IPS-11a (cell line): ENCODE results near the gene KRTAP5-11.
"Not testable (repeated sequence)": the region's sequence is repeated elsewhere in the genome, so short reads cannot be mapped to it uniquely, and the experiment has no call there.

Experiments used
- H3K4me3 ChIP-seq: one replicate; pipeline ENCODE4 v1.5.1; 2013; ENCODE audit warnings: low read depth, low read length, control low read depth

KRTAP5-11 gene

DNA sequence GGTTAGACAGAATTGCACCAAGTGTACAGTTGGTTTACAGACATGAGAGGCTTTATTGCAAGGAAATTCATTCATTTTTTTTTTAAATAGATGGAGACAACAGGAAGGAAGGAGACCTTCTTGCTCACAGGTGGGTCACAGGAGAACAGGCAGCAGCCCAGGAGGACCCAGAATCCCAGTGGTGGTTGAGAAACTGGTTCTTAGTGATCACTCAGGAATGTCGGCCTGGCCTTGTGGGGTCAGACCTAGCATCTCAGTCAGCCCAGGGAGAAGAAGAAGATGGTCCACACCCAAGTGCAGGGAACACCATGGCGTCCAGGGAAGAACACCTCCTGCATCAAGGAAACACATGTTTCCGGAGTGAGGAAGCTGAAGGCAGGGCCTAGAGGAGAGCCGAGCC lies 849 bp downstream of the KRTAP5-11 start:
- H3K4me3 ChIP-seq, result no peak overlapping the region

DNA sequence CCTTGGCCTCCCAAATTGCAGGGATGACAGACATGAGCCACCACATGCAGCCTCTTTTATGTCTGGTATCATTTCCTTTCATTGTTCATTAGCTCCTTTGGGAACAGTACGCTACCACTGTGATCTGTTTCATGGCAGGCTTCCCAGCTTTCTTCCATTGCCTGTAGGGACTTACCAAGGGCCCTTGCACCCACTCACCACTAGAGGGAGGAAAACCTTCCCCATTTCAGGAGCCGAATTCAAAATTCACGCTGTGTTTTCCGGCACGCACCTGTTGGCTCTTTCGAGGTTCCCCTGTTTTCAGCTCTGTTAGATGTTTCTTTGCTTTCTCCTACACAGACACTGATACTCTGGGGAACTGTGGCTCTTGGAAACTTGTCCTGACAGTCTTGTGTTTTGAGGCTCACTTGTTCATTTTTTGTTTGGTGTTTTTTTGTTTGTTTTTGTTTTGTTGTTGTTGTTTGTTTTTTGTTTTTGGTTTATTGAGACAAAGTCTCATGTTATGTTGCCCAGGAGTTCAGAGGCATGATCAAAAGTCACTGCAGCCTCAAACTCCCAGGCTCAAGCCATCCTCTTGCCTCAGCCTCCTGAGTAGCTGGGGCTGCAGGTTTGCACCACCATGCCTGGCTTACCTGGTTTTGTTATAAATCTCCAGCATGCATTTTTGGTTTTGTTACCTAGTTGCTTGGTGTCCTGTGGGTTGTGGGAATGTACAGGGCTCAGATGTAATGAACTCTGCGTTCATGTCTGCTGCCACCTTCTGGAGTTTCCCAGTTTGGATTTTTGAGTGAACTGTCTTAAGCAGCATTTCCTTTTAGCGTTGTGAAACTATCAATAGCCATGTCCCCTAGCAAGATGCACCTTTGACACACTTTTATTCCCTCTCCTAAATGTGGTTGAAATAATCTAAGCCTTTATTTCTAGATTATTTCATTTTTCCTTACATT lies 2.3 kb downstream of the KRTAP5-11 start:
- no peak overlapping the region for H3K4me3 ChIP-seq

DNA sequence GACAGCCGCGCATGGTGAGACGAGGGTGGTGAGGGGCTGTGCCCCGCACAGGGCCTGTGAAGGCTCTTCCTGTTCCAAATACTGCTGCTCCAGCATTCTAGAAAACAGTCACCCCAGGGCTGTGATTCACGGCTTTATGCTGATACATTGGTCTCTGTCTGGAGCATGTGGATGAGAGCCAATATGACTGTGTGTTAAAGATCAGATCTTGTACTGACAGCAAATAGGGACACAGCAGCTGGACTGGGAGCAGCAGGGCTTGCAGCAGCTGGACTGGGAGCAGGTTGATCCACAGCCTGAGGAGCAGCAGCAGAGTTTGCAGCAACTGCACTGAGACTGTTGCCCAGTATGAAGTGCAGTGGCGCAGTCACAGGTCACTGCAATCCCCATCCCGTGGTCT lies 3.2 kb downstream of the KRTAP5-11 start:
- not testable (repeated sequence) for H3K4me3 ChIP-seq

DNA sequence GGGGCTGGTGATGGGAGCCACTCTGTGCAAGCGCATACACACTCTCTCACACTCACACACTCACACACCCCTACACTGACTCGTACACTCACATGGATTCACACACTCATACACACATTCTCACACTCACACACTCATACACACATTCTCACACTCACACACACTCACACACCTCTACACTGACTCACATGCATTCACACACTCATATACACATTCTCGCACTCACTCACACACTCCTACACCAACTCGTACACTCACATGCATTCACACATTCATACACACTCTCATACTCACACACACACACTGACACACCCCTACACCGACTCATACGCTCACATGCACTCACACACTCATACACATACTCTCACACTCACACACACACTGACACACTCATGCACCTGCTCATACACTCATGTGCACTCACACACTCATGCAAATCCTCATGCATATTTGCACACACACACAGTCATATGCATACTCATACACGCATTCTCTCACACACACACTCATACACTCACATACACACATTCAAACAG lies 5.1 kb downstream of the KRTAP5-11 start:
- H3K4me3 ChIP-seq, result no peak overlapping the region

DNA sequence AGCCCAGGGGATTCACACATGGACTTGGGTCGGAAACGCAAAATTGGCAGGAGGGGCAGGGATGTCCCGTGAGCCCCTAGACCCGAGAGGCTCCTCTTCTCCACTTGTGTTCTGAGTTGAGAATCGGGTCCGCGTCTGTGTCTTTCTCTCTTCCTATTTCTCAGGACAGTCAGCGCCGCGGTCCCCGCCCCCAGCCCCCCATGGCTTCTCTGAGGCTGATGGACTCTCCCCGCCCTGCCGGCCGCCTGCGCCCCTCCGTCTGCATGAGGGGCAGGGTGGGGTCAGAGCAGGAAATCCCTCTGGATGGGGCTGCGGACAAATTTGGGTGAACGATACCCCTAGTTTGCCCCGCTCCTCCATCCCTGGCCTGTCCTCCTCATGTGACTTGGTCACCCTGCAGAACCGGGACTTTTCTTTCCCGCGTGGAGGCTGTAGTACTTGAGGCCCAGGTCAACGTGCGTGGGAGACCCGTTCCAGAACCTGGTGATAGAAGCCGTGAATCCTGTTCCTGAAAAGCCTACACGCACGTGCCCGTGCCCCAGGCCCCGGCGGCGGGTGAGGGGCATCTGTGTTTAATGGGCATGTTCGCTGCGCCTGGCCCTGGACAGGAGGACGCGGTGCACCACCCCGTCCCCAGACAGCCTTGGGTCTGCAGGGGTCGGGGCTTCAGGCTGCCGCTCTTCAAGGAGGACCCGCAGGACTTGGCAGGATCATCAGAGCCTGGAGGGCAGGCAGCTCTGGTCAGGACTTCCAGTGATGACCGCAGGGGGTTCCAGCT lies 5.8 kb downstream of the KRTAP5-11 start:
- not testable (repeated sequence) for H3K4me3 ChIP-seq

DNA sequence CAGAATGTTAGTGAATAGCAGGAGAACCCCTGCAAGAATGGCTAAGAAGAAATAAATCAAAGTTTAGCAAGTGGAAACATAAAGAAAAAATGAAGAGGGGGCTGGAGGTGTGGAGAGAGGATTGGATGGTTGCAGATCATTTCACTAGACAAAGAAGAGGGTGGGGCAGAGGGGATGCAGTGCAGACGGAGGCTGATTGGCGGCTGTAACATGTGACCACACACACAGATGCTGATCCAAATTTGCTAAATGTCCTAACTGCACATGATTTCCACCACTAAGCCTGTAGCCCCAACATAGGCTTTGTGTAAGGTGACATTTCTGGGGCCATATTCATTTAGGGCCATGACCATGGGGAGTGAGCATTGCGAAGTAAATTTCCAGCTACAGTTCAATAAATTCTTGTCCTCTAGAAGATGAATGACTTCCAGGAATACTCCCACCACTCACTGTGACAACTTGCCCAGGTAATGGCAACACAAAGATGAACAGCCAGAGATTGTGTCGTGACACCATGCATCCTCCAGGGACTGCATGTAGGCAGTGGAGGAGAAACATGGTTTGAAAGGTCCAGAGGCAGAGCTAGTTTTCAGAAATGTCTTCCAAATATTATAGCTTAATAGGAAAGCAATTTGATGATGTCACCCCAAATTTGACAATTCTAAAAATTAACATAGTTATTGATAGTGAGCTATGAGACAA lies 6.8 kb downstream of the KRTAP5-11 start:
- H3K4me3 ChIP-seq, result no peak overlapping the region

DNA sequence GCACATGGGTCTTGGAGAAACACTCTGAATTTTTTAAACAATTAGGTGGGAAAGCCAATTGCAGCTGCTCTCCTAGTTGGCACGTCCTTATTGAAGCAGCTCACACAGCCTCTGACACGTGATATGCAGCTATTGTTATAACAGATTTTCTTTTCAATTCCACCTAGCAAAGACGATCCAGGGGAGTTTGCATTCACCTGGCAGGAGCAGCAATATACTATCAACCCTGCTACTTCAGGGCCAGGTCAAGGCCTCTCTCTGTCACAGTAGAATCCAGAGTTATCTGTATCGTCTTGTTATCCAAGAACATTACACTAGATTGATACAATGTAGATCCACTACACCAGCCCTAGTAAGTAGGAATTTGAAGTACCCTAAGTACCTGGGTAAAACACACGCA lies 8.3 kb downstream of the KRTAP5-11 start:
- H3K4me3 ChIP-seq, result no peak overlapping the region

DNA sequence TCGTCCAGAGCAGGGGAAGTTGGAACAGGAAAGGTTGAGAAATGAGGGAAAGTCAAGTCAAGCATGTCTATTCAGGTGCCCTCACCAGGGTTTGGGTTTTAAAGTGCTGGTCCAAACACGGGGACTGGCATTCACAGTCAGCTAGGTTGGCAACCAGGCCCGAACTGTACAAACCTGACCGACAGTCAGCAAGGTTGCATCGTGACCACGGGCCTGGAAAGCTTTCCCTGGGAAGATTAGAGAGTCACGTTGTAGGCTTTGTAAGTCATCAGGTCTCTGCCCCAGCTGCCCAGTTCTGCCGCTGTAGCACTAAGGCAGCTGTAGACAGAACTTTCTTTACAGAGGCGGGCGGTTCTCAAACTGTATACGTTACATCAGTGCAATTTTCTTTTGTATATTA lies 9.9 kb downstream of the KRTAP5-11 start:
- H3K4me3 ChIP-seq, result no peak overlapping the region

DNA sequence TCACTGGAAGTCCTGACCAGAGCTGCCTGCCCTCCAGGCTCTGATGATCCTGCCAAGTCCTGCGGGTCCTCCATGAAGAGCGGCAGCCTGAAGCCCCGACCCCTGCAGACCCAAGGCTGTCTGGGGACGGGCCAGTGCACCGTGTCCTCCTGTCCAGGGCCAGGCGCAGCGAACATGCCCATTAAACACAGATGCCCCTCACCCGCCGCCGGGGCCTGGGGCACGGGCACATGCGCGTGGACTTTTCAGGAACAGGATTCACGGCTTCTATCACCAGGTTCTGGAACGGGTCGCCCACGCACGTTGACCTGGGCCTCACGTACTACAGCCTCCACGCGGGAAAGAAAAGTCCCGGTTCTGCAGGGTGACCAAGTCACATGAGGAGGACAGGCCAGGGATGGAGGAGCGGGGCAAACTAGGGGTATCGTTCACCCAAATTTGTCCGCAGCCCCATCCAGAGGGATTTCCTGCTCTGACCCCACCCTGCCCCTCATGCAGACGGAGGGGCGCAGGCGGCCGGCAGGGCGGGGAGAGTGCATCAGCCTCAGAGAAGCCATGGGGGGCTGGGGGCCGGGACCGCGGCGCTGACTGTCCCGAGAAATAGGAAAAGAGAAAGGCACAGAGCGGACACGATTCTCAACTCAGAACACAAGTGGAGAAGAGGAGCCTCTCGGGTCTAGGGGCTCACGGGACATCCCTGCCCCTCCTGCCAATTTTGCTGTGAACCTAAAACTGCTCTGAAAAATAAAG lies 11.4 kb downstream of the KRTAP5-11 start:
- H3K4me3 ChIP-seq, result not testable (repeated sequence)

DNA sequence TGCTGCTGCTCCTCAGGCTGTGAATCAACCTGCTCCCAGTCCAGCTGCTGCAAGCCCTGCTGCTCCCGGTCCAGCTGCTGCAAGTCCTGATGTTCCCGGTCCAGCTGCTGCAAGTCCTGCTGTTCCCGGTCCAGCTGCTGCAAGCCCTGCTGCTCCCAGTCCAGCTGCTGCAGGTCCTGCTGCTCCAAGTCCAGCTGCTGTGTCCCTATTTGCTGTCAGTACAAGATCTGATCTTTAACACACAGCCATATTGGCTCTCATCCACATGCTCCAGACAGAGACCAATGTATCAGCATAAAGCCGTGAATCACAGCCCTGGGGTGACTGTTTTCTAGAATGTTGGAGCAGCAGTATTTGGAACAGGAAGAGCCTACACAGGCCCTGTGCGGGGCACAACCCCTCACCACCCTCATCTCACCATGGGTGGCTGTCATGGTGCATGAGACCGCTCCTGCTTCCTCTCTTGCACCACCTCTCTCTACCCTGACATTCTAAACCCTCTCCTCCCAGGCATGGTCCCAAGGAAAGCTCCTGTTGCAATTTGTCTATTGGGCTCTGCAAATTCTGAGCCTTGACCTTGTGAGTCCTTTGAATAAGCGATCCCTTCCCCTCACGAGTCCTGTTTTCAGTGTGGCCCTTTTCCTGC lies 13.8 kb downstream of the KRTAP5-11 start:
- no peak overlapping the region for H3K4me3 ChIP-seq

DNA sequence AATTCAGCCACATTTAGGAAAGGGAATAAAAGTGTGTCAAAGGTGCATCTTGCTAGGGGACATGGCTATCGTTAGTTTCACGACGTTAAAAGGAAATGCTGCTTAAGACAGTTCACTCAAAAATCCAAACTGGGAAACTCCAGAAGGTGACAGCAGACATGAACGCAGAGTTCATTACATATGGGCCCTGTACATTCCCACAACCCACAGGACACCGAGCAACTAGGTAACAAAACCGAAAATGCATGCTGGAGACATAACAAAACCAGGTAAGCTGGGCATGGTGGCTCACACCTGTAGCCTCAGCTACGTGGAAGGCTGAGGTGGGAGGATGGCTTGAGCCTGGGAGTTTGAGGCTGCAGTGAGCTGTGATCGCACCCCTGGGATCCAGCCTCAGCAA lies 15.0 kb downstream of the KRTAP5-11 start:
- not testable (repeated sequence) for H3K4me3 ChIP-seq

DNA sequence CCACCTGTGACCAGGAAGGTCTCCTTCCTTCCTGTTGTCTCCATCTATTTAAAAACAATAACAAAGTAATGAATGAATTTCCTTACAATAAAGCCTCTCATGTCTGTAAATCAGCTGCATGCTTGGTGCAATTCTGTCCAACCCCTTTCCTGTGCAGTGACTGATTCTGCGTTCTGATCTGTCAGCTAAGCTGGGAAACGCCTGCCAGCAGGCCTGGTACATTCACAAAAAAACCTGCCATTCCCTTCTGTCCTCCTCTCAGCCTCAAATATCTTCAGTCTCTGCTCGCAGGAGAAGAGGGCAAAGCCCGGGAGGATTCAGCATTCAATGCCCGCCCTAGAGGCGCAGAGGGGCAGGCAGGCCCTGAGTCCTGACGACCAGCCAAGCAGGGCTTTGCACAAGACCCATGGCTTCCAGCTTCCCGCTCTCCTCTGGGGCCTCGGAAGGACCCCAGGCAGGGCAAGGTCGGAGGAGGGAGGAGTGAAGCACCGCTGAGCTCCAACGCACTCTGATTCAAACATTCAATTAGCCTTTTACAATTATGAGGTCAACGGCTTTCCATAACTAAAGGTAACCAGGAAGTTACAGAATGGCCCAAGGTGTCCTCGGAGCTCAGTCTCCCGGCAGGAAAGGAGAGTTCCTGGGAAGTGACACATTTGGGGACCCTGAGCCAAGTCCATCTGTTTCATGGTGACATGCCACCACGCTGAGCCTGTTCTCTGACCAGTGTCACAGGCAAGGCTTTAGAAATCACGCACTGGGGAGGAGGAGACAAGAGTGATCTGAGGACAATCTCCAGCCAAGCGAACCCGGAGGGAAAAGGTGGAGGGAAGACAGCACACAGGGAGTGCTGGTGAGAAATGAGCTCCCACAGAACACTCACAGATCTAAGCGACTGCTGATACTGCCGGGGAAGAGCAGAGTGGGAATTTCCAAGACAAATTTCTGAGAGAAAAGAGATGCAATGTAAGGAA lies 15.8 kb downstream of the KRTAP5-11 start:
- H3K4me3 ChIP-seq, result not testable (repeated sequence)

DNA sequence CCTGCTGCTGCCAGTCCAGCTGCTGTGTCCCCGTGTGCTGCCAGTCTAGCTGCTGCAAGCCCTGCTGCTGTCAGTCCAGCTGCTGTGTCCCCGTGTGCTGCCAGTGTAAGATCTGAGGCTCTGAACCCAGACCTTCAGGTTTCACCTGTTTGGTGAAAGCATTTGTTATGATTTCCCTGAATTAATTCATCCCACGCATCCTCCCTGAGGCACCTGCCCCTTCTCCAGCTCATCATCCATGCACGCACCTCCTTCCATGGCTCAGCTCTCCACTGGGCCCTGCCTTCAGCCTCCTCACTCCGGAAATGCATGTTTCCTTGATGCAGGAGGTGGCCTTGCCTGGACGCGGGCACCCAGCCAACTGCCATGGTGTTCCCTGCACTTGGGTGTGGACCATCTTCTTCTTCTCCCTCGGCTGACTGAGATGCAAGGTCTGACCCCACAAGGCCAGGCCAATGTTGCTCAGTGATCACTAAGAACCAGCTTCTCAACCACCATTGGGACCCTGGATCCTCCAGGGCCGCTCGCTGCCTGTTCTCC lies 16.5 kb downstream of the KRTAP5-11 start:
- H3K4me3 ChIP-seq, result no peak overlapping the region

DNA sequence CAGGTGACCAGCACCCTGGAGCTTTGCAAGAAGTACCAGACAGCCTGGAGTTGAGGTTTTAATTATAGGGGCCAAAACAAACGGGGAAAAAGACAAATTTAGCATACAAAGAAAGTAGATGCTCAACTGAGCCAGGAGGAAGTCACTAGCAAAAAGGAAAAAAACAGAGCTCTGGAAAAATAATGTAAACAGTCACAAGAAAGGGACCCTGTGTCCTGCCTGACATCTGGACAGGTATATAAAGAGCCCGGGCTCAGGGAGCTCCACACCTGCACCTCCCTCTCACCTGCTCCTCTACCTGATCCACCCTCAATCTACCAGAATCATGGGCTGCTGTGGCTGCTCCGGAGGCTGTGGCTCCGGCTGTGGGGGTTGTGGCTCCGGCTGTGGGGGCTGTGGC lies 17.4 kb downstream of the KRTAP5-11 start, which contains the start of gene KRTAP5-10:
Gene KRTAP5-10 (plus strand): TSS at position 301 of the 400 bp plus-strand sequence. CDS start 25 bp downstream, at position 326.
- H3K4me3 ChIP-seq, result no peak within 1 kb of the TSS

DNA sequence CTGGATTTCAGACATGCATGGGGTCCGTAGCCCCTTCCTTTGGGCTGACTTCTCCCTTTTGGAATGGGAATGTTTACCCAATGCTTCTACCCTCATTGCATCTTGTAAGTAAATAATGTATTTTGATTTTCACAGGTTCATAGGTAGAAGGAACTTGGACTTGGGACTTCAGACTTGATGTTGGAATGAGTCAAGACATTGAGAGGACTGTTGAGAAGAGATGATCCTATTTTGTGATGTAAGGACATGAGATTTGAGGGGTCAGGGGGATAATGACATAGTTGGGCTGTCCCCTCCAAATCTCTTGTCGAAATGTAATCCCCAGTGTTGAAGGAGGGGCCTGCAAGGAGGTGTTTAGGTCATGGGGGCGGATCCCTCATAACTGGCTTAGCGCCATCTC lies 18.2 kb downstream of the KRTAP5-11 start:
- no peak overlapping the region for H3K4me3 ChIP-seq

DNA sequence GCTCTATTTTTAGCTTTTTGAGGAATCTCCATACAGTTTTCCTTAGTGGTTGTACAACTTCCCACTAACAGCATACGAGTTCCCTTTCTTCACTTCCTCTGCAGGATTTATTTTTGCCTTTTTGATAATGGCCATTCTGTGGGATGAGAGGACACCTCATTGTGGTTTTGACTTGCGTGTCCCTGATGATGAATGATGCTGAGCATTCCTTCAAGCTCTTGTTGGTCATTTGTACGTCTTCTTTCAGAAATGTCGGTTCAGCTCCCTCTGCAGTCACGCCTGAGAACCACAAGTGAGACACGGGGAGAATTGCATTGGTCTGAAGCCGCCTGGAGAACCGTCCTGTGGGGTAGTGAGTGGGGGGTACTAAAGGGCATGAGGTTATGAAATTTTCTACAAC lies 19.3 kb downstream of the KRTAP5-11 start:
- no peak overlapping the region for H3K4me3 ChIP-seq

DNA sequence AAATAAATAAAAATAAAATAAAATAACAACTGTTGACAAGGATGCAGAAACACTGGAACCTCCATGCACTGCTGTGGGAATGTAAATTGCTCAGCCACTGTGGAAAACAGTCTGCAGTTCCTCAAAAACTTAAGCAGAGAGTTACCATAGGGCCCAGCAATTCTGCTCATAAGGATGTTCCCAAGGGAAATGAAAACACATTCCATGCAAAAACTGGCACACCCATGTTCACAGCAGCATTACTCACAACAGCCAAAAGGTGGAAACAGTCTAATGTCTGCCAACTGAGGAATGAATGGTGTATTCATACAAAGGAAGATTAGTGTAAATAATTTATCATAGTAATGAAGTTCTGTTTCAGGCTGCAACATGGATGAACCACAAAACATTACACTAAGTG lies 20.6 kb downstream of the KRTAP5-11 start:
- H3K4me3 ChIP-seq, result no peak overlapping the region

DNA sequence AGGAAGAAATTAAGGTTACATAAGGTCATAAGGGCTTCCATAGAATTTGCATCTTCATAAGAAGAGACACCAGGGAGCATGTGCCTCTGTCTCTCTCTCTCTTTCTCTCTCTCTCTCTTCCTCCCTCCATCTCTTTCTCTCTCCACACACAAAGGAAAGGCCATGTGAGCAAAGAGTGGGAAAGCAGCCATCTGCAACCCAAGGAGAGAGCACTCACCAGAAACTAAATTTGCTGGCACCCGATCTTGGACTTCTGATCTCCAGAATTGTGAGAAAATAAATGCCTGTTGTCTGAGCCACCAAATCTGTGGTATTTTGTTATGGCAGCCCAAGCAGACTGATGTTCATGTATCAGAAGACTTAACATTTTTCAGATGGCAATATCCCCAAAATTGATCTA lies 23.7 kb downstream of the KRTAP5-11 start:
- H3K4me3 ChIP-seq, result no peak overlapping the region
